ENCODE measurements around the gene MYO1D.

- TF ChIP-seq CTCF (IDR thresholded peaks at IDR 0.05; ENCODE audit: low read depth, low read length) (no peak), EZH2phosphoT487 (IDR thresholded peaks at IDR 0.05; ENCODE audit: low read depth) (no peak)
These were observed 42.8 kb downstream of the MYO1D start for GRCh38 chr17:32834104-32834503.

Data from OCI-LY3 (cell line).